ENCODE results near the gene RBM38. TPM values are rescaled to one million over a fixed set of nuclear protein-coding genes. Genes with fewer than 3 reads are reported as not detected.

RBM38 gene
- total and polyA plus RNA-seq, 2 of the 13 experiments (the other 11 are each of a cell fraction or from before 2014, with no cell fraction given), result 24.2 to 34.2 TPM

DNA sequence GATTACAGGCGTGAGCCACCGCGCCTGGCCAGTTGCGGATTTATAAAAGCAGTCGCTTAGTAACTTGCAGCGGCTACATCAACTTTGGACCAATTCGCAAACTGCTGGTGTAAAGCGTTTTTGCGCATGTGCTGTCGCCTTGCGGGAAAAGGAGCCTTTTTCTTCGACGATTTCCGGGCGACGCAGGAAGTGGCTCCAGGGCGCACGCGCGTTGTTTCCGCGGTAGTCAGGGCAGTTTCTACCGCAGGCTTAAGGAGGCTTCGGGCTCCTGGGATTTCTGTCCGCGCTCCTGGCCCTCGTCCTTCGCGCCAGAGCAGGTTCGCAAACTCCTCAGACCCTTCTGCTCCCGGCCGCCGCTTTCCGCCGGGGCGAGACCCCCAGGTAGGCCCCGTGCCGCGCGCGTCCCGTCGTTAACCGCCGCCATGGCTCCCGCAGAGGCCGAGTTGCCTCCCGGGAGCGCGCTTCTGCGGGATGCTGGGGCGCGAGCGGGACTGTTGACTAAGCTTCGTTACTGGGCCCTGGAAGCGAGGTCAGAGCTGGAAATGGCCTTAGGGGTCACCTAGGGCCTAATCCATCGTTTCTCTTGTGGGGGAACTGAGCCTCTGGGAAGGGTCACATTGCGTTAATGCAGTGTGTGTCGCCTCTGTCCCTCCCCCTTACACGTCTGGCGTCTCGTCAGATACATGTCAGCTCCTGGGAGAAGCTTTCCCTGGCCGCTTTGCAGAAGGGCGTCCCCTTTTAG, 40.0 kb upstream of the RBM38 start, which contains the start of gene RAE1 (continued):
- TF ChIP-seq, protein P1, sequence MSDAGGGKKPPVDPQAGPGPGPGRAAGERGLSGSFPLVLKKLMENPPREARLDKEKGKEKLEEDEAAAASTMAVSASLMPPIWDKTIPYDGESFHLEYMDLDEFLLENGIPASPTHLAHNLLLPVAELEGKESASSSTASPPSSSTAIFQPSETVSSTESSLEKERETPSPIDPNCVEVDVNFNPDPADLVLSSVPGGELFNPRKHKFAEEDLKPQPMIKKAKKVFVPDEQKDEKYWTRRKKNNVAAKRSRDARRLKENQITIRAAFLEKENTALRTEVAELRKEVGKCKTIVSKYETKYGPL (CRISPR knock-in tag; IDR thresholded peaks at IDR 0.05), result peak; percentile 38; the same call in 1 of the 2 replicates
- TF ChIP-seq, protein P2, sequence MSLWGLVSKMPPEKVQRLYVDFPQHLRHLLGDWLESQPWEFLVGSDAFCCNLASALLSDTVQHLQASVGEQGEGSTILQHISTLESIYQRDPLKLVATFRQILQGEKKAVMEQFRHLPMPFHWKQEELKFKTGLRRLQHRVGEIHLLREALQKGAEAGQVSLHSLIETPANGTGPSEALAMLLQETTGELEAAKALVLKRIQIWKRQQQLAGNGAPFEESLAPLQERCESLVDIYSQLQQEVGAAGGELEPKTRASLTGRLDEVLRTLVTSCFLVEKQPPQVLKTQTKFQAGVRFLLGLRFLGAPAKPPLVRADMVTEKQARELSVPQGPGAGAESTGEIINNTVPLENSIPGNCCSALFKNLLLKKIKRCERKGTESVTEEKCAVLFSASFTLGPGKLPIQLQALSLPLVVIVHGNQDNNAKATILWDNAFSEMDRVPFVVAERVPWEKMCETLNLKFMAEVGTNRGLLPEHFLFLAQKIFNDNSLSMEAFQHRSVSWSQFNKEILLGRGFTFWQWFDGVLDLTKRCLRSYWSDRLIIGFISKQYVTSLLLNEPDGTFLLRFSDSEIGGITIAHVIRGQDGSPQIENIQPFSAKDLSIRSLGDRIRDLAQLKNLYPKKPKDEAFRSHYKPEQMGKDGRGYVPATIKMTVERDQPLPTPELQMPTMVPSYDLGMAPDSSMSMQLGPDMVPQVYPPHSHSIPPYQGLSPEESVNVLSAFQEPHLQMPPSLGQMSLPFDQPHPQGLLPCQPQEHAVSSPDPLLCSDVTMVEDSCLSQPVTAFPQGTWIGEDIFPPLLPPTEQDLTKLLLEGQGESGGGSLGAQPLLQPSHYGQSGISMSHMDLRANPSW (CRISPR knock-in tag; IDR thresholded peaks at IDR 0.05; ENCODE audit: borderline replicate concordance), result no peak
- peak; percentile 96 for TF ChIP-seq ZNF777 (CRISPR knock-in tag; IDR thresholded peaks at IDR 0.05)
- TF ChIP-seq ZFP82 (CRISPR knock-in tag; IDR thresholded peaks at IDR 0.05; ENCODE audit: borderline replicate concordance), result peak; percentile 78; the same call in 1 of the 2 replicates
- TF ChIP-seq KLF16 (CRISPR knock-in tag; IDR thresholded peaks at IDR 0.05), result peak in 1 of 2 experiments; percentile 83; a peak in 2 of 4 replicates
- TF ChIP-seq CEBPG (CRISPR knock-in tag; IDR thresholded peaks at IDR 0.05), result 0 out of 2 replicates have a peak, but pooled peaks have one; percentile 20
- no peak for TF ChIP-seq KLF13 (CRISPR knock-in tag; IDR thresholded peaks at IDR 0.05)
- peak; percentile 68; the same call in 1 of the 2 replicates for TF ChIP-seq BATF2 (CRISPR knock-in tag; IDR thresholded peaks at IDR 0.05)
- TF ChIP-seq, protein P3, sequence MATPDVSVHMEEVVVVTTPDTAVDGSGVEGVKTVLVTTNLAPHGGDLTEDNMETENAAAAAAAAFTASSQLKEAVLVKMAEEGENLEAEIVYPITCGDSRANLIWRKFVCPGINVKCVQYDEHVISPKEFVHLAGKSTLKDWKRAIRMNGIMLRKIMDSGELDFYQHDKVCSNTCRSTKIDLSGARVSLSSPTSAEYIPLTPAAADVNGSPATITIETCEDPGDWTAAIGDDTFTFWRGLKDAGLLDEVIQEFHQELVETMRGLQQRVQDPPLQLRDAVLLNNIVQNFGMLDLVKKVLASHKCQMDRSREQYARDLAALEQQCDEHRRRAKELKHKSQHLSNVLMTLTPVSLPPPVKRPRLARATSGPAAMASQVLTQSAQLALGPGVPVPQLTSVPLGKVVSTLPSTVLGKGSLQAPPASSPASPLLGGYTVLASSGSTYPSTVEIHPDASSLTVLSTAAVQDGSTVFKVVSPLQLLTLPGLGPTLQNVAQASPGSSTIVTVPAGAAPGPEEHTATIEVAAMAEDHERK (CRISPR knock-in tag; IDR thresholded peaks at IDR 0.05; ENCODE audit: low read depth), result no peak; the same call in 1 of the 2 replicates
- peak; percentile 93 for TF ChIP-seq HIVEP1 (CRISPR knock-in tag; IDR thresholded peaks at IDR 0.05)
- TF ChIP-seq TCF7 (IDR thresholded peaks at IDR 0.05; ENCODE audit: low read depth), result peak; percentile 17; the same call in 1 of the 2 replicates
- TF ChIP-seq SRSF9 (IDR thresholded peaks at IDR 0.05; ENCODE audit: borderline replicate concordance, insufficient read depth, low read depth, low read length, poor library complexity, severe bottlenecking), result no peak
- TF ChIP-seq DR1 (CRISPR knock-in tag; IDR thresholded peaks at IDR 0.05), result 0 out of 2 replicates have a peak, but pooled peaks have one; percentile 31
- TF ChIP-seq, protein P4, sequence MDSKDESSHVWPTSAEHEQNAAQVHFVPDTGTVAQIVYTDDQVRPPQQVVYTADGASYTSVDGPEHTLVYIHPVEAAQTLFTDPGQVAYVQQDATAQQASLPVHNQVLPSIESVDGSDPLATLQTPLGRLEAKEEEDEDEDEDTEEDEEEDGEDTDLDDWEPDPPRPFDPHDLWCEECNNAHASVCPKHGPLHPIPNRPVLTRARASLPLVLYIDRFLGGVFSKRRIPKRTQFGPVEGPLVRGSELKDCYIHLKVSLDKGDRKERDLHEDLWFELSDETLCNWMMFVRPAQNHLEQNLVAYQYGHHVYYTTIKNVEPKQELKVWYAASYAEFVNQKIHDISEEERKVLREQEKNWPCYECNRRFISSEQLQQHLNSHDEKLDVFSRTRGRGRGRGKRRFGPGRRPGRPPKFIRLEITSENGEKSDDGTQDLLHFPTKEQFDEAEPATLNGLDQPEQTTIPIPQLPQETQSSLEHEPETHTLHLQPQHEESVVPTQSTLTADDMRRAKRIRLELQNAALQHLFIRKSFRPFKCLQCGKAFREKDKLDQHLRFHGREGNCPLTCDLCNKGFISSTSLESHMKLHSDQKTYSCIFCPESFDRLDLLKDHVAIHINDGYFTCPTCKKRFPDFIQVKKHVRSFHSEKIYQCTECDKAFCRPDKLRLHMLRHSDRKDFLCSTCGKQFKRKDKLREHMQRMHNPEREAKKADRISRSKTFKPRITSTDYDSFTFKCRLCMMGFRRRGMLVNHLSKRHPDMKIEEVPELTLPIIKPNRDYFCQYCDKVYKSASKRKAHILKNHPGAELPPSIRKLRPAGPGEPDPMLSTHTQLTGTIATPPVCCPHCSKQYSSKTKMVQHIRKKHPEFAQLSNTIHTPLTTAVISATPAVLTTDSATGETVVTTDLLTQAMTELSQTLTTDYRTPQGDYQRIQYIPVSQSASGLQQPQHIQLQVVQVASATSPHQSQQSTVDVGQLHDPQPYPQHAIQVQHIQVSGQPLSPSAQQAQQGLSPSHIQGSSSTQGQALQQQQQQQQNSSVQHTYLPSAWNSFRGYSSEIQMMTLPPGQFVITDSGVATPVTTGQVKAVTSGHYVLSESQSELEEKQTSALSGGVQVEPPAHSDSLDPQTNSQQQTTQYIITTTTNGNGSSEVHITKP (CRISPR knock-in tag; IDR thresholded peaks at IDR 0.05; ENCODE audit: low read depth), result 0 out of 2 replicates have a peak, but pooled peaks have one; percentile 15
- TF ChIP-seq FOSL1 (CRISPR knock-in tag; IDR thresholded peaks at IDR 0.05; ENCODE audit: borderline replicate concordance), result no peak
- no peak; the same call in 1 of the 2 replicates for TF ChIP-seq FLYWCH1 (CRISPR knock-in tag; IDR thresholded peaks at IDR 0.05)
- no peak for TF ChIP-seq SMARCE1 (IDR thresholded peaks at IDR 0.05; ENCODE audit: borderline replicate concordance)
- peak; percentile 90; the same call in 1 of the 2 replicates for TF ChIP-seq ZNF225 (CRISPR knock-in tag; IDR thresholded peaks at IDR 0.05)
